ENCODE results near the gene FSHR. TPM values are rescaled to one million over a fixed set of nuclear protein-coding genes. Genes with fewer than 3 reads are reported as not detected.

The FSHR gene
- total RNA-seq, 4 donors from 2014 or later = not detected

GRCh38 chr2:49110571-49110970 is 43.7 kb downstream of the FSHR start:
- in situ Hi-C loops (cut with MboI; ENCODE audit: low sequenced_read_pairs in 4 of 4) (no loop called here), intact Hi-C loops (cut with DNase I; ENCODE audit: low total_unique reads) (no loop called here)
- TF ChIP-seq CTCF (IDR thresholded peaks at IDR 0.05 in 4 of 5, conservative IDR thresholded peaks at IDR 0.05 in 1 of 5) (no peak), POLR2A (IDR thresholded peaks at IDR 0.05) (no peak)
- H3K27me3 ChIP-seq = no peaks in the 10 kb centered on the region
- H3K9me3 ChIP-seq = no peaks in the 10 kb centered on the region
- no peak overlapping the region for H3K4me3 ChIP-seq
- no peaks in the 10 kb centered on the region for H3K4me1 ChIP-seq
- H3K36me3 ChIP-seq = no peaks in the 10 kb centered on the region
- ATAC-seq (no peak), DNase-seq (no peak)
- no peak overlapping the region for H3K27ac ChIP-seq

GRCh38 chr2:49108851-49109250 is 45.5 kb downstream of the FSHR start:
- TF ChIP-seq POLR2A (IDR thresholded peaks at IDR 0.05) = no peak
- no peak for TF ChIP-seq CTCF (IDR thresholded peaks at IDR 0.05 in 4 of 5, conservative IDR thresholded peaks at IDR 0.05 in 1 of 5)
- Histone ChIP-seq H3K36me3 (no peaks in the 10 kb centered on the region), H3K9me3 (no peaks in the 10 kb centered on the region), H3K27ac (no peak overlapping the region), H3K27me3 (no peaks in the 10 kb centered on the region), H3K4me3 (no peak overlapping the region), H3K4me1 (no peaks in the 10 kb centered on the region)
- in situ Hi-C loops (cut with MboI; ENCODE audit: low sequenced_read_pairs in 4 of 4) (no loop called here), intact Hi-C loops (cut with DNase I; ENCODE audit: low total_unique reads) (no loop called here)
- DNase-seq (no peak), ATAC-seq (no peak)

- no peaks in the 10 kb centered on the region for H3K36me3 ChIP-seq
- H3K9me3 ChIP-seq = no peaks in the 10 kb centered on the region
- TF ChIP-seq CTCF (IDR thresholded peaks at IDR 0.05 in 4 of 5, conservative IDR thresholded peaks at IDR 0.05 in 1 of 5) (no peak), POLR2A (IDR thresholded peaks at IDR 0.05) (no peak)
- no peaks in the 10 kb centered on the region for H3K27me3 ChIP-seq
- H3K4me3 ChIP-seq = no peak overlapping the region
- in situ Hi-C loops (cut with MboI; ENCODE audit: low sequenced_read_pairs in 4 of 4) (no loop called here), intact Hi-C loops (cut with DNase I; ENCODE audit: low total_unique reads) (no loop called here)
- H3K27ac ChIP-seq = no peak overlapping the region
- ATAC-seq (no peak), DNase-seq (no peak)
- no peaks in the 10 kb centered on the region for H3K4me1 ChIP-seq
Measured at GRCh38 chr2:49108436-49108835, 45.9 kb downstream of the FSHR start.

GRCh38 chr2:49105506-49105905 is 48.8 kb downstream of the FSHR start:
- in situ Hi-C loops (cut with MboI; ENCODE audit: low sequenced_read_pairs in 4 of 4) = no loop called here
- H3K36me3 ChIP-seq = no peaks in the 10 kb centered on the region

More at GRCh38 chr2:49105506-49105905, 48.8 kb downstream of the FSHR start:
- Histone ChIP-seq H3K27ac (no peak overlapping the region), H3K9me3 (no peaks in the 10 kb centered on the region), H3K4me3 (no peak overlapping the region), H3K4me1 (no peaks in the 10 kb centered on the region), H3K27me3 (no peaks in the 10 kb centered on the region)
- ATAC-seq (no peak), DNase-seq (no peak)
- intact Hi-C loops (cut with DNase I; ENCODE audit: low total_unique reads) = no loop called here
- TF ChIP-seq CTCF (IDR thresholded peaks at IDR 0.05 in 4 of 5, conservative IDR thresholded peaks at IDR 0.05 in 1 of 5) = no peak
- no peak for TF ChIP-seq POLR2A (IDR thresholded peaks at IDR 0.05)

Measured in gastrocnemius medialis (tissue), 4 donors.